Mesenchymal stem cell (in vitro differentiated cells and primary cell): ENCODE data around the gene SDHA.
"Not testable (repeated sequence)": the region's sequence is repeated elsewhere in the genome, so short reads cannot be mapped to it uniquely, and the experiment has no call there.

Experiments
- DNase-seq: peaks from one replicate; pipeline ENCODE4 v3.0.0-alpha.2; 2013
- H2AFZ ChIP-seq: one replicate; pipeline ENCODE4 v1.6.1; 2013; ENCODE audit warnings: low read depth, mild to moderate bottlenecking, control low read depth, inconsistent platforms, low read length, moderate library complexity
- H2AK5ac ChIP-seq: 2 replicates; pipeline ENCODE4 v1.6.1; 2013; ENCODE audit warnings: low read length, moderate library complexity, mild to moderate bottlenecking, inconsistent platforms; ENCODE audit not compliant: severe bottlenecking
- H2BK120ac ChIP-seq: one replicate; pipeline ENCODE4 v1.6.1; 2013; ENCODE audit warnings: low read depth, mild to moderate bottlenecking, inconsistent platforms, low read length, moderate library complexity
- H2BK12ac ChIP-seq, 2 experiments: one replicate each; pipeline ENCODE4 v1.6.1; 2013; ENCODE audit warnings: inconsistent platforms in 2 of 2, low read length in 2 of 2, mild to moderate bottlenecking in 2 of 2, moderate library complexity in 2 of 2, control low read depth in 1 of 2
- H2BK15ac ChIP-seq: one replicate; pipeline ENCODE4 v1.6.1; 2013; ENCODE audit warnings: mild to moderate bottlenecking, low read depth, inconsistent platforms; ENCODE audit not compliant: poor library complexity, severe bottlenecking
- H2BK5ac ChIP-seq: 2 replicates; pipeline ENCODE4 v1.6.1; 2013; ENCODE audit warnings: low read depth, mild to moderate bottlenecking, low read length, control low read depth, inconsistent platforms; ENCODE audit not compliant: poor library complexity, severe bottlenecking
- H3K14ac ChIP-seq, 2 experiments: one replicate each; pipeline ENCODE4 v1.6.1; 2013; ENCODE audit warnings: inconsistent platforms in 2 of 2, low read length in 2 of 2, control low read depth in 1 of 2, mild to moderate bottlenecking in 1 of 2, moderate library complexity in 1 of 2
- H3K18ac ChIP-seq, 2 experiments: one replicate each; pipeline ENCODE4 v1.6.1; 2013; ENCODE audit warnings: inconsistent platforms in 2 of 2, low read length in 2 of 2, control low read depth in 1 of 2, low read depth in 1 of 2, mild to moderate bottlenecking in 1 of 2
- H3K23ac ChIP-seq, 2 experiments: one replicate each; pipeline ENCODE4 v1.6.1; 2013; ENCODE audit warnings: inconsistent platforms in 2 of 2, low read length in 2 of 2, mild to moderate bottlenecking in 2 of 2, moderate library complexity in 2 of 2, control low read depth in 1 of 2
- H3K27ac ChIP-seq: 2 replicates; pipeline ENCODE4 v1.5.1; 2013; ENCODE audit warnings: mild to moderate bottlenecking, moderate library complexity, low read length, control low read depth, inconsistent platforms; ENCODE audit not compliant: poor library complexity, severe bottlenecking
- H3K27me3 ChIP-seq, 2 experiments: 2 replicates each; pipeline versions ENCODE4 v1.6.1 to v1.7.0; 2013; ENCODE audit warnings: low read length in 2 of 2, mild to moderate bottlenecking in 2 of 2, moderate library complexity in 2 of 2, control low read depth in 1 of 2, inconsistent platforms in 1 of 2; ENCODE audit not compliant: control insufficient read depth in 1 of 2, insufficient read depth in 1 of 2
- H3K36me3 ChIP-seq, 2 experiments: 2 replicates each; pipeline versions ENCODE4 v1.6.1 to v1.7.0; 2013; ENCODE audit warnings: low read length in 2 of 2, control low read depth in 1 of 2, inconsistent platforms in 1 of 2, low read depth in 1 of 2, mild to moderate bottlenecking in 1 of 2; ENCODE audit not compliant: insufficient read depth in 2 of 2, control insufficient read depth in 1 of 2
- H3K4ac ChIP-seq, 2 experiments: one replicate each; pipeline ENCODE4 v1.6.1; 2013; ENCODE audit warnings: inconsistent platforms in 2 of 2, low read length in 2 of 2, mild to moderate bottlenecking in 2 of 2, moderate library complexity in 2 of 2, control low read depth in 1 of 2, low read depth in 1 of 2
- H3K4me1 ChIP-seq: 2 replicates; pipeline ENCODE4 v1.6.1; 2013; ENCODE audit warnings: low read depth, low read length, control low read depth; ENCODE audit not compliant: control insufficient read depth, insufficient read depth
- H3K4me2 ChIP-seq: 2 replicates; pipeline ENCODE4 v1.6.1; 2013; ENCODE audit warnings: low read length, mild to moderate bottlenecking, inconsistent platforms; ENCODE audit not compliant: poor library complexity, severe bottlenecking
- H3K4me3 ChIP-seq, 2 experiments: 2 replicates each; pipeline versions ENCODE4 v1.5.1 to v1.7.0; 2013; ENCODE audit warnings: low read length in 2 of 2, mild to moderate bottlenecking in 2 of 2, control low read depth in 1 of 2, low read depth in 1 of 2; ENCODE audit not compliant: insufficient read depth in 1 of 2
- H3K79me1 ChIP-seq: replicated peaks from 2 replicates; pipeline ENCODE4 v1.6.1; 2013; ENCODE audit warnings: mild to moderate bottlenecking, control low read depth, low read length, inconsistent platforms; ENCODE audit not compliant: poor library complexity, severe bottlenecking
- H3K9ac ChIP-seq: 2 replicates; pipeline ENCODE4 v1.7.0; 2013; ENCODE audit warnings: mild to moderate bottlenecking, low read length, moderate library complexity
- H3K9me3 ChIP-seq: 2 replicates; pipeline ENCODE4 v1.7.0; 2013; ENCODE audit warnings: mild to moderate bottlenecking, low read length; ENCODE audit not compliant: control insufficient read depth
- H4K8ac ChIP-seq: one replicate; pipeline ENCODE4 v1.6.1; 2013; ENCODE audit warnings: inconsistent platforms, mild to moderate bottlenecking, low read length, moderate library complexity
- H4K91ac ChIP-seq: one replicate; pipeline ENCODE4 v1.6.1; 2013; ENCODE audit warnings: mild to moderate bottlenecking, low read length, inconsistent platforms
- WGBS: methylation state at CpG from one replicate; pipeline ENCODE4 v1.1.7; 2013; ENCODE audit warnings: mixed read lengths; 5-methylcytosine and 5-hydroxymethylcytosine counted together

Gene SDHA

DNA sequence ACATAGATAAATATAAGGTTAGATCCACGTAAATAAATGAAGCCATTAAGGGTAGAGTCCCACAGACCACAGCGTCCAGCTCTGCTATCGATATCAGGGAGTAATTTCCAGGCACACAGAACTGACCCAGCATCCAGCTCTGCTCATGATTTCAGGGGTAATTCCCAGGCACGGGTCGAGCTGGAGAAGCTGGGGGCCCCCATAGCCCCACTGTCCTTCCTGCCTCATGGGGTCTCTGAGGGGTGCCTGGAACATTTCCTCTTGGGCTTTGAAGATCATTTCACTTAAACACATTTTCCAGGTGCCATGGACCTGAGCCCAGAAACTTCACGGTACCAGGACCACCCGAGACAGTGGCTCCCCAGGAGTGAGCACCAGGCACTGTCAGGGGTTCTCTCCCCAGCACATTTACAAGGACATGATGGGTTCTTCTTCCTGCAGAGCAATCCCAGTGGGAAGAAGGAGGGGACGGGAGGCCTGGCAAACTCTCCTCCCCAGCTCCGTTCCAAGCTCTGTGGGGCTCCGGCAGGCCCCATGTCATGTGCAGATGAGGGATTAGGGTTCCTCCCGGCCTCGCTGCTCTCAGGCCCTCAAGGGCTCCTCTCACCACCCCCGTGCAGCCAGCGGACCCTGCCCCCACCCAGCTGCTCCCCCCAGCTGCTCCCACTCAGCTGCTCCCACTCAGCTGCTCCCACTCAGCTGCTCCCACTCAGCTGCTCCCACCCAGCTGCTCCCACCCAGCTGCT, 80.0 kb downstream of the SDHA start:
- 92% methylated on average over 12 of the region's 14 CpGs for WGBS
- H4K91ac ChIP-seq, H3K36me3 ChIP-seq, H2BK120ac ChIP-seq, H4K8ac ChIP-seq, H2BK5ac ChIP-seq, H3K23ac ChIP-seq, H3K4me3 ChIP-seq, H2BK15ac ChIP-seq, H3K9me3 ChIP-seq, H2AK5ac ChIP-seq, H3K27ac ChIP-seq, H3K18ac ChIP-seq, DNase-seq, H2BK12ac ChIP-seq, H3K9ac ChIP-seq, H3K27me3 ChIP-seq, H3K79me1 ChIP-seq, H2AFZ ChIP-seq, H3K4me2 ChIP-seq, H3K14ac ChIP-seq, H3K4ac ChIP-seq: not testable (repeated sequence)
- H3K4me1 ChIP-seq, result peaks cover 27% of the 10 kb centered on the region

DNA sequence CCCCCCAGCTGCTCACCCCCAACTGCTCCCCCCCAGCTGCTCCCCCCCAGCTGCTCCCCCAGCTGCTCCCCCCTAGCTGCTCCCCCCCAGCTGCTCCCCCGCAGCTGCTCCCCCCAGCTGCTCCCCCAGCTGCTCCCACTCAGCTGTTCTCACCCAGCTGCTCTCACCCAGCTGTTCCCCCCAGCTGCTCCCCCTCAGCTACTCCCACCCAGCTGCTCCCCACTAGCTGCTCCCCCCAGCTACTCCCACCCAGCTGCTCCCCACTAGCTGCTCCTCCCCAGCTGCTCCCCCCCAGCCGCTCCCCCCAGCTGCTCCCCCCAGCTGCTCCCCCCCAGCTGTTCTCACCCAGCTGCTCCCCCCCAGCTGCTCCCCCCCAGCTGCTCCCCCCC, 80.6 kb downstream of the SDHA start:
- Histone ChIP-seq H3K36me3 (peaks cover 0 to 6% of the 10 kb centered on the region in 2 experiments), H3K4me2 (no peak overlapping the region), H2BK120ac (no peak overlapping the region), H4K8ac (no peak overlapping the region), H3K79me1 (peaks cover 7% of the 10 kb centered on the region), H4K91ac (no peak overlapping the region), H2AFZ (no peak overlapping the region), H3K9ac (no peak overlapping the region), H2BK5ac (no peak overlapping the region), H3K9me3 (no peaks in the 10 kb centered on the region), H3K4me1 (peaks cover 28% of the 10 kb centered on the region), H3K27me3 (no peaks in the 10 kb centered on the region), H2AK5ac (no peak overlapping the region), H3K4me3 (no peak overlapping the region), H3K27ac (no peak overlapping the region), H2BK15ac (no peak overlapping the region), H3K4ac (no peak overlapping the region), H3K23ac (no peak overlapping the region), H3K14ac (no peak overlapping the region), H3K18ac (no peak overlapping the region), H2BK12ac (no peak overlapping the region)
- no CpG with 5 or more reads among the region's 2 CpGs for WGBS
- no peak for DNase-seq

GRCh38 chr5:299921-300320, 81.8 kb downstream of the SDHA start:
- not testable (repeated sequence) for H2BK120ac ChIP-seq, H2BK15ac ChIP-seq, H3K14ac ChIP-seq, H3K9ac ChIP-seq, H3K79me1 ChIP-seq, H2BK5ac ChIP-seq, H3K4me3 ChIP-seq, H3K4ac ChIP-seq, H2AFZ ChIP-seq, H4K91ac ChIP-seq, H3K4me2 ChIP-seq, H2BK12ac ChIP-seq, H3K36me3 ChIP-seq, H2AK5ac ChIP-seq, H3K27ac ChIP-seq, H4K8ac ChIP-seq, H3K27me3 ChIP-seq, DNase-seq, H3K9me3 ChIP-seq, H3K23ac ChIP-seq, H3K18ac ChIP-seq
- peaks cover 29% of the 10 kb centered on the region for H3K4me1 ChIP-seq
- 54% methylated on average over 3 of the region's 5 CpGs for WGBS

GRCh38 chr5:300691-301435, 82.7 kb downstream of the SDHA start:
- not testable (repeated sequence) for H3K14ac ChIP-seq, H3K27ac ChIP-seq, H3K4ac ChIP-seq, H3K27me3 ChIP-seq, H3K4me3 ChIP-seq, H4K91ac ChIP-seq, H2AK5ac ChIP-seq, H3K9me3 ChIP-seq, H3K4me2 ChIP-seq, H2BK15ac ChIP-seq, H3K18ac ChIP-seq, H2AFZ ChIP-seq, H3K9ac ChIP-seq, H3K23ac ChIP-seq, H2BK120ac ChIP-seq, H4K8ac ChIP-seq, H2BK12ac ChIP-seq, H2BK5ac ChIP-seq, DNase-seq
- H3K4me1 ChIP-seq, result peaks cover 29% of the 10 kb centered on the region
- H3K36me3 ChIP-seq, result peaks cover 10 to 14% of the 10 kb centered on the region in 2 experiments
- 96% methylated on average over 14 of the region's 21 CpGs for WGBS
- peaks cover 13% of the 10 kb centered on the region for H3K79me1 ChIP-seq
